GM19240 (cell line): Measurements from ENCODE around the gene KCNE5.
"Not testable (repeated sequence)": the region's sequence is repeated elsewhere in the genome, so short reads cannot be mapped to it uniquely, and the experiment has no call there.

Source experiments
- DNase-seq: peaks from one replicate; pipeline ENCODE4 v3.0.0; 2011; ENCODE audit warnings: low spot score; ENCODE audit not compliant: insufficient read length

Gene KCNE5, protein sequence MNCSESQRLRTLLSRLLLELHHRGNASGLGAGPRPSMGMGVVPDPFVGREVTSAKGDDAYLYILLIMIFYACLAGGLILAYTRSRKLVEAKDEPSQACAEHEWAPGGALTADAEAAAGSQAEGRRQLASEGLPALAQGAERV

GRCh38 chrX:109624641-109625616 is at the start of gene KCNE5:
TSS of gene KCNE5 (minus strand) at chrX:109625172. CDS start at chrX:109625020, 152 bp downstream.
- DNase-seq, result no peak

- no peak for DNase-seq
Observed at GRCh38 chrX:109672239-109672638, 47.3 kb upstream of the KCNE5 start.

- DNase-seq, result not testable (repeated sequence)
Observed at GRCh38 chrX:109671170-109671569, 46.2 kb upstream of the KCNE5 start.

DNA sequence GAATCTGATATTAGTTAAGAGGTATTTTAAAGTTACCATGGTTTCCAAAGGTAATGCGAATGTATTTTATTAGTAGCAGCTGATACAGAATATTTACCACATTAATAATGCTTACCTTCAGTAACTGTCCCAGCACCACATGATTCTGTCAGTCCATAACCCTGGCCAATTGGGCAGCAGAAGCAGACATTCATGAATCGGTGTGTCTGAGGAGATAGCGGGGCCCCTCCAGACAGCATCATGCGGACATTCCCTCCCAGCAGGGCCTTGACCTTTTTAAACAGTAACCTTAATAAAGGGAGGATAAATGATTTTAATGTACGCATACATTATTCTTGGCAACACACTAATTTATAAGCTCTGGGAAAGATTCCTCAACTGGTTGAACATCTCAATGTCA is 43.0 kb upstream of the KCNE5 start:
- DNase-seq, result no peak

GRCh38 chrX:109660435-109661143 is 35.6 kb upstream of the KCNE5 start:
- no peak for DNase-seq

- no peak for DNase-seq
Observed at GRCh38 chrX:109658391-109658790, 33.4 kb upstream of the KCNE5 start.

- not testable (repeated sequence) for DNase-seq
Observed at GRCh38 chrX:109657364-109657763, 32.4 kb upstream of the KCNE5 start.

DNA sequence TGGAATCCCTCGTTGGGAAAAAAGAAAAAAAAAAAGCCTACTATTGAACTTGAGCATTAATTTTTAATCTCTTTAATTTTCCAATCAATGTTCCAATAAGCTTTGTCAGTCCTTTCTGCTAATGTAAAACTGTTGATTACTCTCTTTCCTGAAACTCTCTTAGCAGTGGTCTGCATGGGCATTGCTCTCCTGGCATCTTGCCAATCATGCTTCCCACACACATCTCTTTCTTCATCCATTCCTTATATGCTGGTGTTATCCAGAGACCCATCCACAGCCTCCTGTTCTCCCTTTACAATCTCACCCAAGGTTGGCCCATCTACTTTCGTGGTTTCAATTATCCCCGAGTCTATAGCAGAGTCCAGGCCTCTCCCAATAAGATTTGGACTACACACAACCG is 31.8 kb upstream of the KCNE5 start:
- no peak for DNase-seq

GRCh38 chrX:109655502-109656201 is 30.7 kb upstream of the KCNE5 start:
- DNase-seq, result no peak

DNA sequence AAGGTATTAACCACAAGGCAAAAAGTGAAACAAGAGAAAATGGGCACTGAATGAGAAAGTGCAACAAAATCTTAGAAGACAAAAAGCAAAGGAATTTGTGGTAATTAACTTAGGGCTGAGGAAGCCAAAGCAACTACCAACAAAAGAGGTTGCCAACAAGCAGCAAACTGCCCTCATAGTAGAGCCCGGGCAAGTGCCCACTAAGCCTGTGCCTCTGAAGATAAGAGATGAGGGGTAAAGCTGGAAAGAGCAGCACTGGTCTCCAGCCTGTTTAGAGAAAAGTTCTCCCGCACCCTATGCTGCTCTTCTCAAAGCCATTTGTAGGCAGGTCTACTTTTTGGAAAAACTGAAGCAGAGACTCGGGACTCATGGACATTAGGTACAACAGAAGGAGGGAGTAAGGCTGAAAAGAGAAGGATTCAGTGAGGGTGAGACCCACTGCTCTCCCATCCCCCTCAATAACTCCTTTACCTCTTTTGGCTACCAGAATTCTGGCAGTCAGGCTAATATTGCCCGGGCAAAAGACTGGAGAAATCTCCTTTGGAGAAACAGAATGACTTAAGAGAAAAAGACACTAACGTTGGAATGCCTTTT is 29.6 kb upstream of the KCNE5 start:
- no peak for DNase-seq

- DNase-seq, result not testable (repeated sequence)
Observed at GRCh38 chrX:109644671-109645070, 19.7 kb upstream of the KCNE5 start.

DNA sequence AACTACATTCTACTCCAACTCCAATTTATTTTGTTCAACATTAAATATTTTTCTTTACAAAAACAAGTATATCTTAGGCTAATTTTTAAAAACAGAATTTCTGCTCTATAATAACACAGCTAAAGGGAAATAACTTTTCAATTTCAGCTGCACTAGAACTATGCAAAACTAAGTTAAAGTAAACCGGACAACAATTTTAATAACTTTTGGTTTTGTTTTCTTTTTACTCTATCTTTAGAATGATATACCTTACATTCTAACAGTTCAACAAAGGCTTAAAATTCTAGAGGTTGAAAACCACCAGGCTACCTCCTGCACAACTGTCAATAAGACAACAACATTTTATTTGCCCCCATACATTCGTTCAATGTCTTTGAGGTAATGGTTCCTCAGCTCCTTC is 18.7 kb upstream of the KCNE5 start:
- DNase-seq, result no peak

DNA sequence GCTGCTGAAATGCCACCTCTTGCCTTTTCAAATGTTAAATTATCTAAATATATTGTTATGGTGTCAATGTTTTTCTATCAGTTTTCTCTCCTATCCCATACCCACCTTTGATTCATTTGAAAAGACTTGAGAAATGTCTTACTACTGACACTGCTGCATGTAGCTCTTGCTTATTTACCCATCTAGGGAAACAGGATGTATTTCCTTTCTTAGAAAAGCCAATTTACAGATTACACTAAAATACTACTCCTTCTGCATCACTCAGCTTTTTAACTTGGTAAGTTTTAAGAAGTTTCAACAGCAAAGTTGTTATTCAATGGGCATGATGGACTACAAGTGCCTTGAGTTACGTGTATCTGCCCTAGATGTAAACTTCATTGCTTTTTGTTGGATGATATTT is 13.2 kb upstream of the KCNE5 start:
- no peak for DNase-seq

GRCh38 chrX:109637477-109637876 is 12.5 kb upstream of the KCNE5 start:
- not testable (repeated sequence) for DNase-seq

- no peak for DNase-seq
Observed at GRCh38 chrX:109635146-109635545, 10.2 kb upstream of the KCNE5 start.

GRCh38 chrX:109632906-109633504 is 8.0 kb upstream of the KCNE5 start:
- no peak for DNase-seq

DNA sequence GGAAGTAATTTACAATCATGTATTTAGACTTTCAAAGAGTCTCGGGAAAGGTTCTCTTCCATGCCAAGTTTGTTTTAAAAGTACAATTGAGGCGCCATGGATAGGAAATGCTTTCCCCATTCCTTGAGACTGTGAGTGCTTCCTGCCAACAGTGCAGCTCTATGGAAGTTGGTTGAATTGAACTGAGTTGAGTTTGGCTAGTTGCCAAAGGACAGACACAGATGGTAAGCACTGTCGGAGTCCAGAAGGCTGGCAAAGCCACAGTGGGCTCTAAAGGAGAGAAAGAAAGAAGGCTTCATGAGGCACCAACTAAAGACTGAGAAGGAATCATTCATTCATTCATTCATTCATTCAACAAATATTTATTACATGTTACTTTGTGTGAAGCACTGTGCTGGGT is 4.3 kb upstream of the KCNE5 start:
- no peak for DNase-seq

DNA sequence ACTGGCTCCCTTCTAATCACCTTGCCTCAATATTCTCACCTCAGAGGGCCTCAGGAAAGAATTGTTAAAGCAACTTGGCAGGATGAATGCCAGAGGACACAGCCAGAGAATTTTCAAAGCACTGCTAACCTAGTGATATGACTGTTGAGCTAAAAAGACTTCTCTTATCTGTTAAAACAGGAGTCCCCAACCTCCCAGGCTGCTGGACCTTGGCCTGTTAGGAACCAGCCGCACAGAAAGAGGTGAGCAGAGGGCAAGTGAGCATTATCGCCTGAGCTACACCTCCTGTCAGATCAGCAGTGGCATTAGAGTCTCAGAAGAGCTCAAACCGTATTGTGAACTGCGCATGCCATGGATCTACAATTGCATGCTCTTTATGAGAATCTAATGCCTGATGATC is 1.7 kb upstream of the KCNE5 start:
- DNase-seq, result no peak

GRCh38 chrX:109623997-109624396 is 975 bp downstream of the KCNE5 start:
- DNase-seq, result no peak

GRCh38 chrX:109622270-109622669 is 2.7 kb downstream of the KCNE5 start:
- no peak for DNase-seq

GRCh38 chrX:109619771-109620170 is 5.2 kb downstream of the KCNE5 start:
- DNase-seq, result no peak
